Measurements from ENCODE around the gene FSIP1.
A peak's percentile ranks its signal among the peaks of the same experiment; 100 is the strongest.

The FSIP1 gene

DNA sequence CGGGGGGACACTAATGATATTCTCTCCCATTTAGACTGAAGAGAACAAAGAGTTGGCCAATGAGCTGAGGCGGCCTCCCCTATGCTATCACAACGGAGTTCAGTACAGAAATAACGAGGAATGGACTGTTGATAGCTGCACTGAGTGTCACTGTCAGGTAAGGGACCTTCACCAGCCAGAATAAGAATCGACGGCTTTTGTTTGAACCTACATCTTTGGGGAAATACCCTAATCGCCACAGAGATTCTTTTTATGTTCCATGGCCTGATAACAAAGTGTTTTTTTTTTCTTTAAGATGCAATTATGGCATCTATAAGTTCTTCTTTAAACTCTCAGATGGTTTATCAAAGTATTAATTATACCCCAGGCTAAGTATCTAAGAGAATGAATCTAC is 198.4 kb downstream of the FSIP1 start:
- TF ChIP-seq CTCF (IDR thresholded peaks at IDR 0.05; ENCODE audit: insufficient read depth, low read depth, low read length, missing control alignments), result no peak
- no peak for DNase-seq (ENCODE audit: low read depth)
- H3K4me3 ChIP-seq (ENCODE audit: low read length), result no peak overlapping the region

- DNase-seq (ENCODE audit: low read depth), result peak; percentile 60
- H3K4me3 ChIP-seq (ENCODE audit: low read length), result no peak overlapping the region
- peak; percentile 55 for TF ChIP-seq CTCF (IDR thresholded peaks at IDR 0.05; ENCODE audit: insufficient read depth, low read depth, low read length, missing control alignments)
Measured at GRCh38 chr15:39583596-39584265, 198.9 kb downstream of the FSIP1 start.

DNA sequence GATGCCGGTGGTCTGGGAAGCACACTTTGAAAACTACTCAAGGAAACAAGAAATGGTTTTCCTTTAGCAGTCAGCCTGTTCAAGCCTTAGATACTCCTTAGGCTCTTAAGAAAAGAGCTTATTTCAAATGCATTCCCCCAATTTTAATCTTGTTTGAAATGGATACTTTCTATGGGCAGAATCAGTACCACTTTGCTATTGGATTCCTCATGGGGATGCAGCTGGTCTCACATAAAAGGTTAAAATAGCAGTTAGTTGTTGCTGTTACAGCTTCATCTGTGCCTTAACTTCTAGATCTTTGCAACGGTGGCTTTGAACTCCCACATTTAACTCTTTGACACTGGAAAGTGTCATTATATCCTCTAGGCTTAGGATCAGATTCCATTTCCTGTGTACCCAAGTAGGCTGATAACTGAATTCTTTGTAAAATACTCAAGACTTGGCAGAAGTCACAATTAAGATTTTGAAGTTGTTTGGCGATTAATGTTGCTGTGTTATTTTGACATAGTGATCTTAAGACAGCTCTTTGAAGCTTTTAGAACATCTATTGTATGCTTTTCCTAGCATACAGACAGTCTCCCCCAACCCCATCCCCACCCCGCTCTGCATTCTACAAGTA is 199.6 kb downstream of the FSIP1 start:
- DNase-seq (ENCODE audit: low read depth), result no peak
- H3K4me3 ChIP-seq (ENCODE audit: low read length), result peak overlapping the region; percentile 55
- no peak for TF ChIP-seq CTCF (IDR thresholded peaks at IDR 0.05; ENCODE audit: insufficient read depth, low read depth, low read length, missing control alignments)

DNA sequence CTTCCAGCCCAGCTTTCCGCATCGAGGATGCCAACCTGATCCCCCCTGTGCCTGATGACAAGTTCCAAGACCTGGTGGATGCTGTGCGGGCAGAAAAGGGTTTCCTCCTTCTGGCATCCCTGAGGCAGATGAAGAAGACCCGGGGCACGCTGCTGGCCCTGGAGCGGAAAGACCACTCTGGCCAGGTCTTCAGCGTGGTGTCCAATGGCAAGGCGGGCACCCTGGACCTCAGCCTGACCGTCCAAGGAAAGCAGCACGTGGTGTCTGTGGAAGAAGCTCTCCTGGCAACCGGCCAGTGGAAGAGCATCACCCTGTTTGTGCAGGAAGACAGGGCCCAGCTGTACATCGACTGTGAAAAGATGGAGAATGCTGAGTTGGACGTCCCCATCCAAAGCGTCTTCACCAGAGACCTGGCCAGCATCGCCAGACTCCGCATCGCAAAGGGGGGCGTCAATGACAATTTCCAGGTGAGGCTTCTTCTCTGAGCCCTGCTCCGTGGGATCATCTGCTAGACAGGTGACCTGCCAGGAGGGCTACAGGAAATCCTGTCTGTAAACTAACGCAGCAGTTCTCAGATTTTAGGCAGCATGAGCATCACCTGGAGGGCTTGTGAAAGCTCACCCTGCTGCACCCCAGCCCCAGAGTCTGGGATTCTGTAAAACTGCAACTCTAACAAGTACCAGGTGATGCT is 200.2 kb downstream of the FSIP1 start:
- DNase-seq (ENCODE audit: low read depth), result peak; percentile 35
- H3K4me3 ChIP-seq (ENCODE audit: low read length), result peak overlapping the region; percentile 55
- TF ChIP-seq CTCF (IDR thresholded peaks at IDR 0.05; ENCODE audit: insufficient read depth, low read depth, low read length, missing control alignments), result no peak

GRCh38 chr15:39581793-39582285 is 200.8 kb downstream of the FSIP1 start:
- peak; percentile 69 for DNase-seq (ENCODE audit: low read depth)
- H3K4me3 ChIP-seq (ENCODE audit: low read length), result peak overlapping the region; percentile 55

DNA sequence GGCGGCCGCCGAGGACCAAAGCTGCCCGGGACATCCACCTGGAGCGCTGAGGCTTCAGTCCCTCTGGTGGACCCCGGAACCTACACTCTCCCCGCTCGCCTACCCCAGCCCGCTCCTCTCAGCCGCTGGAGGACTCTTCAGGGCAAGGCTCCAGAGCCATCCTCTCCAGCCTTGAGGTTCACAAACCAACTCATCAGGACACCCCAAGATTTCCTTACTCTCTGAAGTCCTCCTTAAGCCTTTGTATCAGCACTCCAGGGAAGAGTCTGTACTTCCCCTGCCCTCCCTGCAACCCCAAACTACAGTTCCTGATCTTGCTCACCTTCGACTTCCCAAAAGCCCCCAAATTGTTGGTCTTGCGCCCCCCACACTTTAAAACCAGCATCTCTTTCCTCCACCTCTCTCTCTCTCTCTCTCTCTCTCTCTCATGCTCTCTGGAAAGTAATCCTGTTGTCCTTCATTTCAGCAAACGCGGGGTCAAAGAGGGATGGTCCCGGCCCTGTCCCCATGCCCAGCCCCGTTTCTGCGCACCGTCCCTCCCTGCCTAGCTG is 201.3 kb downstream of the FSIP1 start:
- DNase-seq (ENCODE audit: low read depth), result no peak
- H3K4me3 ChIP-seq (ENCODE audit: low read length), result peak overlapping the region; percentile 55
- no peak for TF ChIP-seq CTCF (IDR thresholded peaks at IDR 0.05; ENCODE audit: insufficient read depth, low read depth, low read length, missing control alignments)

More at GRCh38 chr15:39581793-39582285, 200.8 kb downstream of the FSIP1 start:
- TF ChIP-seq CTCF (IDR thresholded peaks at IDR 0.05; ENCODE audit: insufficient read depth, low read depth, low read length, missing control alignments), result peak; percentile 71

Measured in epithelial cell of esophagus (primary cell).